ENCODE measurements around the gene NQO1.

The NQO1 gene

DNA sequence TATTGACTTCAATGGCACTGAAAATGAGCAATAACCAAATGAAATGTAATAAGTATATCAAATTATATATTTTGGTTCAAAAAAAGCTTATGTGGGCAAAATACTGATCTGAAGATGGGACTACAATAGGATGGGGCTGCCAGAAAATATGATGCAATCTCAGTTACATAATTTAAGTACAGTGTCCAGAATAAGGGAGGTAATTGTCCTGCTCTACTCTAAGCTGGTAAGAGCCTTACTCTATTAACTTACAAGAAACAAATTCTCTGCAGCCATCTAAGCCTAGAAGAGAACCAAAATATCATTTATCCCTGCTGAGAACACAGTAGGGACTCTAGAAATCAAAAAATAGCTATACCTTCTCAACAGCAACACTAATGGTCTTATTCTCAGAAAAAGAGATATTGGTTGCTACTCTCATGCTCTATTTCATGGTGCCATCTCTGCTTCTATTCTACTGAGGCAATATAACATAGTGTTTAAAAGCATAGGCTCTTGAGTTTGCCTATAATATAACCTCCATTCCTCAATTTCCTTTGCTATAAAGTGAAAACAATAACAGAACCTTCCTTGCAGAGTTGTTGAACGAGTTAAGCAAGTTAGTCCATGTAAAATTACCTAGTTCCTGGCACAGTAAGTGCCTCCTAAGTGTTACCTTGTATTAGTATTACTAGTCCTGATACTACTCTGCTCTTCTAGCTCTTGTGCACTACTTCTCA lies 19.9 kb downstream of the NQO1 start:
- no peak for TF ChIP-seq CTCF (IDR thresholded peaks at IDR 0.05)

GRCh38 chr16:69703638-69704037 lies 22.7 kb downstream of the NQO1 start:
- no peak for TF ChIP-seq CTCF (IDR thresholded peaks at IDR 0.05)

- no peak for TF ChIP-seq CTCF (IDR thresholded peaks at IDR 0.05)
Measured at GRCh38 chr16:69701866-69702265, 24.5 kb downstream of the NQO1 start.

GRCh38 chr16:69701452-69701851 lies 24.9 kb downstream of the NQO1 start:
- no peak for TF ChIP-seq CTCF (IDR thresholded peaks at IDR 0.05)

- TF ChIP-seq CTCF (IDR thresholded peaks at IDR 0.05): no peak
Measured at GRCh38 chr16:69699915-69700314, 26.4 kb downstream of the NQO1 start.

DNA sequence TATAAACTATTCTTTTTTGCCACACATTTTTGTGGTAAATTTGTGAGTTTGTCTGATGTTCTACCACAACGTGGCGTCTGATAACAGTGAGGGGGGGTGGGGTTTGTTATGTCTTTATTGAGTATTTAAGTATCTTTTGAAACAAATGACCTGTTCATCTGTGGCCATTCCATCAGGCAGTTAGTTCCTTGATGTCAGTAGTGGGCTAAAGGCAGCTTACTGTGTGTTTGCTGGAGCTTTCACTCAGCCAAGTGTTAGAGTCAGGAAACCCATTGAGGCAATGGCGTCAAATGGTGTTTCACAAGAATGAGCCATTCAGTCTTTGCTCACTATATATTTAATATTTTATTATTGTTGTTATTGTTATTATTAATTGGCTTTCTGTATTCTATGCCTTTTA lies 28.0 kb downstream of the NQO1 start:
- no peak for TF ChIP-seq CTCF (IDR thresholded peaks at IDR 0.05)

- TF ChIP-seq CTCF (IDR thresholded peaks at IDR 0.05): no peak
Measured at GRCh38 chr16:69693916-69694315, 32.4 kb downstream of the NQO1 start.
